Smooth muscle cell of the brain vasculature (primary cell): ENCODE results near the gene PRAC1.

Experiments
- DNase-seq: peaks from one replicate; pipeline ENCODE4 v3.0.0-alpha.2; 2012; ENCODE audit warnings: low read depth, low spot score

Gene PRAC1

GRCh38 chr17:48747445-48748363, 25.4 kb upstream of the PRAC1 start:
- no peak for DNase-seq

GRCh38 chr17:48746916-48747444, 24.7 kb upstream of the PRAC1 start:
- no peak for DNase-seq

GRCh38 chr17:48745381-48746275, 23.3 kb upstream of the PRAC1 start:
- DNase-seq = no peak

- DNase-seq = no peak
These were observed 18.2 kb upstream of the PRAC1 start for GRCh38 chr17:48740537-48740936.

GRCh38 chr17:48738803-48739526, 16.6 kb upstream of the PRAC1 start:
- no peak for DNase-seq

GRCh38 chr17:48738424-48738802, 16.1 kb upstream of the PRAC1 start:
- no peak for DNase-seq

GRCh38 chr17:48737330-48738043, 15.2 kb upstream of the PRAC1 start:
- no peak for DNase-seq

- DNase-seq = no peak
These were observed 12.7 kb upstream of the PRAC1 start for GRCh38 chr17:48735062-48735351.

- DNase-seq = no peak
These were observed 12.2 kb upstream of the PRAC1 start for GRCh38 chr17:48734333-48735061.

GRCh38 chr17:48733632-48734328, 11.5 kb upstream of the PRAC1 start:
- no peak for DNase-seq

GRCh38 chr17:48732688-48733629, 10.6 kb upstream of the PRAC1 start:
- DNase-seq = no peak

GRCh38 chr17:48731355-48731754, 9.0 kb upstream of the PRAC1 start:
- DNase-seq = no peak

- DNase-seq = no peak
These were observed 7.9 kb upstream of the PRAC1 start for GRCh38 chr17:48730240-48730550.

- DNase-seq = no peak
These were observed 7.3 kb upstream of the PRAC1 start for GRCh38 chr17:48729335-48730239.

- DNase-seq = no peak
These were observed 6.2 kb upstream of the PRAC1 start, which contains the start of gene HOXB13 for GRCh38 chr17:48728232-48729231. TSS of gene HOXB13 (minus strand) at chr17:48728750. CDS start at chr17:48728593, 157 bp downstream.

- DNase-seq = no peak
These were observed 5.3 kb upstream of the PRAC1 start for GRCh38 chr17:48727415-48728175.
